ENCODE results near the gene SRSF4. TPM values are rescaled to one million over a fixed set of nuclear protein-coding genes. Genes with fewer than 3 reads are reported as not detected.

The SRSF4 gene
- total RNA-seq, 1 experiment from 2014 or later: 69.0 TPM

DNA sequence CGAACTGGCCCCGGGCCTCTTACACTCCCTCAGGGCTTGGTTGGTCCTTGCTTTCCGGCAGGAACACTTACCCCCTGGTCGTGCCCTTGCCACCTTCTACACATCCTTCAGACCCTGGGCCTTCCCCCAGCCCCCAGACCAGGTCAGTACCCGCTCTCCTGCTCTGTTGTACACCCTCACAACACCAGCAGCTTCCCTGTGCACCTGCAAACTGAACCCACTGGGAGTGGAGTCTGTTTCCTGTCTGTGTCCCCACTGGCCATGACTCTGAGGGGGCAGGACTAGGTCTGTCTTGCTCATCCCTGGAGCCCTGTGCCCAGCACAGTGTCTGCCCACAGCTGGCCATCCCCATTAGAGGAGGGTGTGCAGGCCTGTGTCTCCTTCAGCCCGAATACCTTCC lies 55.9 kb downstream of the SRSF4 start (continued):
- TF ChIP-seq, protein P1, sequence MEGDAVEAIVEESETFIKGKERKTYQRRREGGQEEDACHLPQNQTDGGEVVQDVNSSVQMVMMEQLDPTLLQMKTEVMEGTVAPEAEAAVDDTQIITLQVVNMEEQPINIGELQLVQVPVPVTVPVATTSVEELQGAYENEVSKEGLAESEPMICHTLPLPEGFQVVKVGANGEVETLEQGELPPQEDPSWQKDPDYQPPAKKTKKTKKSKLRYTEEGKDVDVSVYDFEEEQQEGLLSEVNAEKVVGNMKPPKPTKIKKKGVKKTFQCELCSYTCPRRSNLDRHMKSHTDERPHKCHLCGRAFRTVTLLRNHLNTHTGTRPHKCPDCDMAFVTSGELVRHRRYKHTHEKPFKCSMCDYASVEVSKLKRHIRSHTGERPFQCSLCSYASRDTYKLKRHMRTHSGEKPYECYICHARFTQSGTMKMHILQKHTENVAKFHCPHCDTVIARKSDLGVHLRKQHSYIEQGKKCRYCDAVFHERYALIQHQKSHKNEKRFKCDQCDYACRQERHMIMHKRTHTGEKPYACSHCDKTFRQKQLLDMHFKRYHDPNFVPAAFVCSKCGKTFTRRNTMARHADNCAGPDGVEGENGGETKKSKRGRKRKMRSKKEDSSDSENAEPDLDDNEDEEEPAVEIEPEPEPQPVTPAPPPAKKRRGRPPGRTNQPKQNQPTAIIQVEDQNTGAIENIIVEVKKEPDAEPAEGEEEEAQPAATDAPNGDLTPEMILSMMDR (IDR thresholded peaks at IDR 0.05 in 2 of 3, conservative IDR thresholded peaks at IDR 0.05 in 1 of 3; ENCODE audit: borderline replicate concordance in 1 of 3, insufficient read depth in 1 of 3, low read depth in 2 of 3, low read length in 2 of 3): no peak
- TF ChIP-seq FOSL1 (IDR thresholded peaks at IDR 0.05; ENCODE audit: low read depth) (no peak), EZH2phosphoT487 (IDR thresholded peaks at IDR 0.05; ENCODE audit: borderline replicate concordance) (no peak), SIN3A (IDR thresholded peaks at IDR 0.05; ENCODE audit: low read depth) (no peak), MAX (IDR thresholded peaks at IDR 0.05) (no peak), EGR1 (IDR thresholded peaks at IDR 0.05; ENCODE audit: low read depth) (no peak), YY1 (IDR thresholded peaks at IDR 0.05; ENCODE audit: extremely low read depth, insufficient replicate concordance, low read depth, low read length) (no peak), RAD21 (IDR thresholded peaks at IDR 0.05; ENCODE audit: low read depth) (no peak)
- TF ChIP-seq, protein P2, sequence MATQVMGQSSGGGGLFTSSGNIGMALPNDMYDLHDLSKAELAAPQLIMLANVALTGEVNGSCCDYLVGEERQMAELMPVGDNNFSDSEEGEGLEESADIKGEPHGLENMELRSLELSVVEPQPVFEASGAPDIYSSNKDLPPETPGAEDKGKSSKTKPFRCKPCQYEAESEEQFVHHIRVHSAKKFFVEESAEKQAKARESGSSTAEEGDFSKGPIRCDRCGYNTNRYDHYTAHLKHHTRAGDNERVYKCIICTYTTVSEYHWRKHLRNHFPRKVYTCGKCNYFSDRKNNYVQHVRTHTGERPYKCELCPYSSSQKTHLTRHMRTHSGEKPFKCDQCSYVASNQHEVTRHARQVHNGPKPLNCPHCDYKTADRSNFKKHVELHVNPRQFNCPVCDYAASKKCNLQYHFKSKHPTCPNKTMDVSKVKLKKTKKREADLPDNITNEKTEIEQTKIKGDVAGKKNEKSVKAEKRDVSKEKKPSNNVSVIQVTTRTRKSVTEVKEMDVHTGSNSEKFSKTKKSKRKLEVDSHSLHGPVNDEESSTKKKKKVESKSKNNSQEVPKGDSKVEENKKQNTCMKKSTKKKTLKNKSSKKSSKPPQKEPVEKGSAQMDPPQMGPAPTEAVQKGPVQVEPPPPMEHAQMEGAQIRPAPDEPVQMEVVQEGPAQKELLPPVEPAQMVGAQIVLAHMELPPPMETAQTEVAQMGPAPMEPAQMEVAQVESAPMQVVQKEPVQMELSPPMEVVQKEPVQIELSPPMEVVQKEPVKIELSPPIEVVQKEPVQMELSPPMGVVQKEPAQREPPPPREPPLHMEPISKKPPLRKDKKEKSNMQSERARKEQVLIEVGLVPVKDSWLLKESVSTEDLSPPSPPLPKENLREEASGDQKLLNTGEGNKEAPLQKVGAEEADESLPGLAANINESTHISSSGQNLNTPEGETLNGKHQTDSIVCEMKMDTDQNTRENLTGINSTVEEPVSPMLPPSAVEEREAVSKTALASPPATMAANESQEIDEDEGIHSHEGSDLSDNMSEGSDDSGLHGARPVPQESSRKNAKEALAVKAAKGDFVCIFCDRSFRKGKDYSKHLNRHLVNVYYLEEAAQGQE (IDR thresholded peaks at IDR 0.05; ENCODE audit: low read depth): no peak

Data from HCT116 (cell line).